HCT116 (cell line): ENCODE measurements around the gene FAM204A. TPM values are rescaled to one million over a fixed set of nuclear protein-coding genes. Genes with fewer than 3 reads are reported as not detected.

Source experiments
- ATAC-seq: fragments of 200-7000 bp; cut with Tn5 transposase; 2 replicates; pipeline ENCODE4 v1.9.1; 2020; ENCODE audit warnings: mild to moderate bottlenecking, moderate library complexity
- BruUV-seq: library from RNA; stranded (reverse); fragments of 400-500 nt; replicated peaks from 2 replicates; lab custom pipeline; 2021; lab: Mats Ljungman, UMichigan
- CTCF ChIA-PET: fragments of 300-600 bp; sonication (Branson Sonifier 250); formaldehyde crosslinking; loops from one replicate; lab custom pipeline; 2021; ENCODE audit warnings: antibody characterized with exemption; lab: Charles Lee
- POLR2A ChIA-PET: fragments of 300-600, 350-600 bp; sonication (Branson Sonifier 250); formaldehyde crosslinking; loops from one replicate; lab custom pipeline; 2021; ENCODE audit warnings: antibody characterized with exemption; lab: Charles Lee
- RAD21 ChIA-PET, 2 experiments: fragments of 300-600 bp; sonication (Branson Sonifier 250); formaldehyde crosslinking; loops; one replicate each; lab custom pipeline; 2023; ENCODE audit warnings: low total read pairs in 2 of 2; ENCODE audit not compliant: uncharacterized antibody in 2 of 2, unreplicated experiment in 2 of 2, low non-redundant PET in 1 of 2; lab: Charles Lee
- DNase-seq: peaks from one replicate; pipeline ENCODE4 v3.0.0-alpha.2; 2010; ENCODE audit warnings: low read depth, low spot score
- H2AFZ ChIP-seq: fragments of 200-600 bp; shearing (Covaris generic), sonication (generic); 2 replicates; pipeline ENCODE4 v1.6.1; 2017; ENCODE audit warnings: low read depth, mixed run types, mixed read lengths, antibody characterized with exemption, low read length; ENCODE audit not compliant: poor library complexity, severe bottlenecking
- H3K27ac ChIP-seq: 2 replicates; pipeline ENCODE4 v1.5.1; 2012; ENCODE audit warnings: low read depth, low read length
- H3K27me3 ChIP-seq: fragments of 200-600 bp; sonication (generic); 2 replicates; pipeline ENCODE4 v1.6.1; 2016; ENCODE audit warnings: mixed run types, low read length, mixed read lengths; ENCODE audit not compliant: insufficient read depth
- H3K36me3 ChIP-seq, 2 experiments: fragments of 200-500 bp in 1 of 2; fragments of 200-600 bp in 1 of 2; sonication (Bioruptor generic) in 1 of 2; sonication (generic) in 1 of 2; 2 replicates each; pipeline versions ENCODE4 v1.5.1 to v1.6.1; 2014 to 2016; ENCODE audit warnings: low read length in 2 of 2, inconsistent platforms in 1 of 2, mixed read lengths in 1 of 2, mixed run types in 1 of 2; ENCODE audit not compliant: insufficient read depth in 2 of 2, control insufficient read depth in 1 of 2
- H3K4me1 ChIP-seq, 2 experiments: fragments of 200-600 bp in 1 of 2; sonication (generic) in 1 of 2; 2 replicates each; pipeline versions ENCODE4 v1.5.1 to v1.6.1; 2012 to 2017; ENCODE audit warnings: low read length in 2 of 2, inconsistent platforms in 1 of 2, mild to moderate bottlenecking in 1 of 2, mixed read lengths in 1 of 2, mixed run types in 1 of 2, moderate library complexity in 1 of 2; ENCODE audit not compliant: insufficient read depth in 2 of 2, control insufficient read depth in 1 of 2
- H3K4me2 ChIP-seq: fragments of 200-600 bp; sonication (generic); 2 replicates; pipeline ENCODE4 v1.6.1; 2017; ENCODE audit warnings: mixed run types, low read length, mixed read lengths
- H3K4me3 ChIP-seq, 2 experiments: fragments of 200-600 bp in 1 of 2; sonication (generic) in 1 of 2; replicated peaks in 1 of 2; 2 replicates each; pipeline ENCODE4 v1.5.1; 2011 to 2016; ENCODE audit warnings: low read length in 2 of 2, control low read depth in 1 of 2, low read depth in 1 of 2, mild to moderate bottlenecking in 1 of 2, mixed read lengths in 1 of 2, mixed run types in 1 of 2
- H3K79me2 ChIP-seq: fragments of 200-600 bp; sonication (generic); 2 replicates; pipeline ENCODE4 v1.6.1; 2017; ENCODE audit warnings: mild to moderate bottlenecking, mixed run types, low read length, moderate library complexity, mixed read lengths; ENCODE audit not compliant: insufficient read depth
- H3K9ac ChIP-seq: fragments of 200-600 bp; sonication (generic); 2 replicates; pipeline ENCODE4 v1.6.1; 2016; ENCODE audit warnings: low read length, mixed read lengths
- H3K9me2 ChIP-seq: fragments of 200-600 bp; sonication (generic), shearing (Covaris generic); 2 replicates; pipeline ENCODE4 v1.6.1; 2017; ENCODE audit warnings: mixed run types, mild to moderate bottlenecking, moderate library complexity; ENCODE audit not compliant: insufficient read depth
- H3K9me3 ChIP-seq, 2 experiments: fragments of 200-500 bp in 1 of 2; fragments of 200-600 bp in 1 of 2; sonication (Bioruptor generic) in 1 of 2; sonication (generic) in 1 of 2; 2 replicates each; pipeline ENCODE4 v1.6.1; 2014 to 2017; ENCODE audit warnings: low read length in 2 of 2, mixed read lengths in 2 of 2, inconsistent platforms in 1 of 2, low read depth in 1 of 2, mild to moderate bottlenecking in 1 of 2, mixed run types in 1 of 2, moderate library complexity in 1 of 2; ENCODE audit not compliant: control insufficient read depth in 1 of 2, insufficient read depth in 1 of 2
- H4K20me1 ChIP-seq: fragments of 200-600 bp; sonication (generic), shearing (Covaris generic); 2 replicates; pipeline ENCODE4 v1.6.1; 2017; ENCODE audit warnings: mixed run types, mild to moderate bottlenecking, moderate library complexity; ENCODE audit not compliant: insufficient read depth
- ATF3 ChIP-seq: IDR thresholded peaks from 2 replicates; pipeline ENCODE4 v1.6.1; 2012
- CBX3 ChIP-seq: IDR thresholded peaks from 2 replicates; pipeline ENCODE4 v1.6.1; 2012; ENCODE audit warnings: low read depth
- CTCF ChIP-seq, 3 experiments: fragments of 200-600 bp in 1 of 3; sonication (generic) in 1 of 3; IDR thresholded peaks in 2 of 3; conservative IDR thresholded peaks in 1 of 3; 2 replicates each; pipeline ENCODE4 v1.5.1; 2012 to 2017; ENCODE audit warnings: low read depth in 2 of 3, low read length in 2 of 3, antibody characterized with exemption in 1 of 3, borderline replicate concordance in 1 of 3, control low read depth in 1 of 3, mild to moderate bottlenecking in 1 of 3, mixed read lengths in 1 of 3, mixed run types in 1 of 3, moderate library complexity in 1 of 3; ENCODE audit not compliant: insufficient read depth in 1 of 3
- EGR1 ChIP-seq: IDR thresholded peaks from 2 replicates; pipeline ENCODE4 v1.6.1; 2012; ENCODE audit warnings: low read depth
- ELF1 ChIP-seq: IDR thresholded peaks from 2 replicates; pipeline ENCODE4 v1.6.1; 2012; ENCODE audit warnings: low read depth, borderline replicate concordance
- EZH2 ChIP-seq: fragments of 200-600 bp; sonication (generic); IDR thresholded peaks from 2 replicates; pipeline ENCODE4 v1.6.1; 2017; ENCODE audit warnings: antibody characterized with exemption, mixed run types
- EZH2phosphoT487 ChIP-seq: fragments of 200-600 bp; IDR thresholded peaks from 2 replicates; pipeline ENCODE4 v1.6.1; 2018; ENCODE audit warnings: antibody characterized with exemption, borderline replicate concordance
- FOSL1 ChIP-seq: IDR thresholded peaks from 2 replicates; pipeline ENCODE4 v1.6.1; 2012; ENCODE audit warnings: low read depth
- JUND ChIP-seq: IDR thresholded peaks from 2 replicates; pipeline ENCODE4 v1.6.1; 2012
- MAX ChIP-seq: IDR thresholded peaks from 2 replicates; pipeline ENCODE4 v1.6.1; 2012
- POLR2A ChIP-seq: IDR thresholded peaks from 2 replicates; pipeline ENCODE4 v1.7.0; 2011; ENCODE audit warnings: borderline replicate concordance; ENCODE audit not compliant: insufficient read depth, insufficient read length; ENCODE audit errors: extremely low read depth
- POLR2AphosphoS5 ChIP-seq: IDR thresholded peaks from 2 replicates; pipeline ENCODE4 v1.6.1; 2011; ENCODE audit warnings: mild to moderate bottlenecking, low read depth, low read length, moderate library complexity
- RAD21 ChIP-seq: IDR thresholded peaks from 2 replicates; pipeline ENCODE4 v1.6.1; 2012; ENCODE audit warnings: low read depth, mild to moderate bottlenecking
- SIN3A ChIP-seq: IDR thresholded peaks from 2 replicates; pipeline ENCODE4 v1.6.1; 2012; ENCODE audit warnings: low read depth
- SP1 ChIP-seq: IDR thresholded peaks from 2 replicates; pipeline ENCODE4 v1.6.1; 2012; ENCODE audit warnings: low read depth
- SRF ChIP-seq: IDR thresholded peaks from 2 replicates; pipeline ENCODE4 v1.6.1; 2012; ENCODE audit warnings: low read depth
- TCF7L2 ChIP-seq: IDR thresholded peaks from 2 replicates; pipeline ENCODE4 v1.7.0; 2011; ENCODE audit warnings: borderline replicate concordance, inconsistent platforms; ENCODE audit not compliant: insufficient read depth, insufficient read length; ENCODE audit errors: extremely low read depth
- YY1 ChIP-seq: IDR thresholded peaks from 2 replicates; pipeline ENCODE4 v1.6.1; 2011; ENCODE audit warnings: low read length, low read depth, moderate library complexity, mild to moderate bottlenecking; ENCODE audit not compliant: insufficient replicate concordance; ENCODE audit errors: extremely low read depth
- ZBTB33 ChIP-seq: IDR thresholded peaks from 2 replicates; pipeline ENCODE4 v1.6.1; 2011; ENCODE audit warnings: mild to moderate bottlenecking, low read length, moderate library complexity; ENCODE audit not compliant: insufficient replicate concordance; ENCODE audit errors: extremely low read depth
- ZNF274 ChIP-seq: fragments of 200-500 bp; sonication (Bioruptor generic); IDR thresholded peaks from 2 replicates; pipeline ENCODE4 v1.6.1; 2014; ENCODE audit warnings: mild to moderate bottlenecking, low read depth, low read length, inconsistent platforms
- intact Hi-C: fragments of 100-400 bp; cut with micrococcal nuclease; formaldehyde crosslinking; loops from 2 replicates; pipeline ENCODE4 v1.10.0; 2022
- total RNA-seq: library from RNA; stranded (reverse); gene quantifications from one replicate; pipeline ENCODE4 v1.2.1, GENCODE V29; 2021; ENCODE audit not compliant: unreplicated experiment

The FAM204A gene
- total RNA-seq, 1 experiment from 2014 or later: 79.5 TPM

- POLR2A ChIA-PET: no interaction called here
- Histone ChIP-seq H3K9me3 (no peaks in the 10 kb centered on the region), H3K4me2 (no peak overlapping the region), H3K9me2 (no peaks in the 10 kb centered on the region), H3K79me2 (peaks cover 71% of the 10 kb centered on the region), H2AFZ (no peak overlapping the region), H3K27ac (no peak overlapping the region), H3K4me1 (peaks cover 6 to 11% of the 10 kb centered on the region in 2 experiments), H3K27me3 (no peaks in the 10 kb centered on the region), H3K36me3 (peaks cover 29 to 30% of the 10 kb centered on the region in 2 experiments), H4K20me1 (peaks cover 9% of the 10 kb centered on the region), H3K4me3 (no peak overlapping the region), H3K9ac (no peak overlapping the region)
- CTCF ChIA-PET: no interaction called here
- BruUV-seq: no TSS peak
- DNase-seq (no peak), ATAC-seq (no peak)
- intact Hi-C loops: no loop called here
- TF ChIP-seq ELF1 (no peak), EZH2phosphoT487 (no peak), CTCF (IDR thresholded peaks at IDR 0.05 in 2 of 3, conservative IDR thresholded peaks at IDR 0.05 in 1 of 3; ENCODE audit: borderline replicate concordance in 1 of 3, insufficient read depth in 1 of 3, low read depth in 2 of 3, low read length in 2 of 3) (no peak), SP1 (no peak), SRF (no peak), EZH2 (no peak), RAD21 (no peak), SIN3A (no peak), ZNF274 (no peak), EGR1 (no peak), POLR2A (no peak), MAX (no peak), FOSL1 (no peak), TCF7L2 (no peak), CBX3 (no peak), ATF3 (no peak), ZBTB33 (no peak), JUND (no peak), POLR2AphosphoS5 (no peak), YY1 (no peak)
- RAD21 ChIA-PET: no interaction called here
Observed at GRCh38 chr10:118337356-118337755, 4.8 kb downstream of the FAM204A start.
